ENCODE results near the gene TRAF3IP1.
"Not testable (repeated sequence)": the region's sequence is repeated elsewhere in the genome, so short reads cannot be mapped to it uniquely, and the experiment has no call there.

The TRAF3IP1 gene

DNA sequence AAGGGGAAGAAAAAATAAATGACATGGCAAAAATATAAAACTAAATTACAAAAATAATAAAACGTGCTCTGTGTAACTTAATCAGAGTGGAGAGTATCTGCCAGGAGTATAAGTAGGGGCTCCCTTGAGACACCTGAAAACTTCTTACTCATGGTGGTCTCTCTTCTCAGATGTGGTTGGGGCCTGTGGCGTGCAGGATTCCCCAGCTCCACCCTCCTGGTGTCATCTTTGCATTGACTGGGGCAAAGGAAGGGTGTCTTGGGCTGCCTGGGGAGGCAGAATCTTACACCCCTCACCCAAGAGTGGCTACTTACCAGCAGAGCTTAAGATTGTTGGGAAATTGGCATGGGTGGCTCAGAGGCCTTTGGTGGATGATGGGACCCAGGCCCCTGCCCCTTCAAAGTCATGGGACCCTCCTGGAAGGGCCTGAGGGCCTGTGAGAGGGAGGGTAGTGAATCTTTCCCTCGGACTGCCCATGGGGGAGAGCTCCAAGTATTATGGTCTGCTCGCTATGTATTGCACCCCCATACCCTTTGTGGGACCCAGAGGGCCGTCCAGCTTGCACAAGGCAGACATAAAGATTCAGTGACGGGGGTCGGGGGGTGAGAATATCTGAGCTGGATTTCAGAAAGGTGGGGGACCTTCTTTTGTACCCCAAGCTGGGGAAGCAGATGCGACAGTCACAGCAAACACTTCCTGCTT lies 6.9 kb upstream of the TRAF3IP1 start:
- DNase-seq, result no peak

- DNase-seq, result no peak
Measured at GRCh38 chr2:238313991-238314350, 6.3 kb upstream of the TRAF3IP1 start.

- DNase-seq, result no peak
Measured at GRCh38 chr2:238314576-238314975, 5.7 kb upstream of the TRAF3IP1 start.

DNA sequence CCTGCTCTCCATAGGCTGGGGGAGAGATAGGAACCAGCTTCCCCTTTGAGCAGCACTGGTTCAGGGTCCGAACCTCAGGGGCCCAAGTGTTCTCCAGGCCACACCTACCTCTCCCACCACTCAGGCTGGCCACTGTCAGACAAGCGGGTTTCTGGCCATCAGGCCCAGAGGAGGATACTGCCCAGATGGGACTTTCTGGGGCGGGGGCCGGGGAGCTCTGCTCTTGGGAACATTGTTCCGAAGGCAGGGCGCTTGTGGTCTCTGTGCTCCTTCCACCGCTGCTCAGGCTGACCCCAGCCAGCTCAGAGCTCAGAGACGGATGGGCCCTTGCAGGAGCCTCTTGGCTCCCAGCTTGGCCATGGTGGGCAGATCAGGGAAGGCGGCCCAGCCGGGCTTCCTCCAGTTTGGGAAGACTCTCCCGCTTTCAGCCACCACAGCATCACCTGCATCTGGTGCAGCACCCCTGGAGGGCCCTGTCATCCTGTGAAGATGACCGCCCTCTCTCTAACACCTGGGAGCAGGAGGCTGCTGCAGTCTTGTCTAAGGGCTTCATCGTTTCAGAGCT lies 5.2 kb upstream of the TRAF3IP1 start:
- DNase-seq, result no peak

DNA sequence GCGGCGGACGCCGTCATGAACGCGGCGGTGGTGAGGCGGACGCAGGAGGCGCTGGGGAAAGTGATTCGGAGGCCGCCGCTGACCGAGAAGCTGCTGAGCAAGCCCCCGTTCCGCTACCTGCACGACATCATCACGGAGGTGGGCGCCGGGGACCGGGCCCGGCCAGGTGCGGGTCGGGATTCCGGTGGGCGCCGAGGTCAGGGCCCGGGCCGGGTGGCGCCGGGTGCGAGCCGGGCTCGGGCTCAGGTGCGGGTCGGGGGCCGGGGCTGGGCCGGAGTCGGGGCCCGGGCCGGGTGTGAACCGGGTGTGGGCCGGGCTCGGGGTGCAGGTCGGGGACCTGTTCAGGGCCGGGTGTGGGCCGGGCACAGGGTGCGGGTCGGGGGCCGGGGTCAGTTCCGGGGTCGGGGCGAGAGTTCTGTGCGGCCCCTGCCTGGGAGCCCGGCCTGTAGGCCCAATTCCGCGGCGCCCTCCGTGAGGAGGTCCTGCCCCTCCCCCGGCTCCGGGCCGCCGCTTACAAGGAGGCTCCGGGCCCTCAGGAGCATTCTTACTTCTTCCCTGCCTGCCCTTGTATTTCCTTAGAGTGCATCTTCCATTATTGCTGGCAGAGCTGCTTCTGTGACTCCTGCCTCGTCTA lies 447 bp downstream of the TRAF3IP1 start:
- DNase-seq, result no peak

DNA sequence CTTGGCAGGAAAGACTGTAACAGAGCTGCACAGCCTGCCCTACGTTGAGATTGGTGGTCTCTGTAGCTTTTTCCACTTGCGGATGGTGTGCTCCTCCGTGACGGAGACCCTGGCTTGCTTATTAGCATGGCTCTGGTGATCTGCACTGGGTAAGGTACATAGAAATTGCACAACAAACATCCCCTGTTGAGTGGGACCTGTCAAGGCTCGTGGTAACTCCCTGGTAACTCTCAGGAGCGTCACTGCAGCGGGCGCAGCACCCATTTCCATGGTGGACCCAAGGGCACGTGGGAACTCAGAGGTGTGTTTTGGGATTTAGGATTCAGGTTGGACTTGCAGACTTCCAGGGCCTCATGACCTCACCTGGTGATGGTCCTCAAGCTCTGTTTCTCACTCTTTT lies 1.1 kb downstream of the TRAF3IP1 start:
- no peak for DNase-seq

GRCh38 chr2:238322001-238322411 lies 1.7 kb downstream of the TRAF3IP1 start:
- no peak for DNase-seq

- not testable (repeated sequence) for DNase-seq
Measured at GRCh38 chr2:238324248-238324647, 3.9 kb downstream of the TRAF3IP1 start.

- DNase-seq, result no peak
Measured at GRCh38 chr2:238325694-238326093, 5.4 kb downstream of the TRAF3IP1 start.

DNA sequence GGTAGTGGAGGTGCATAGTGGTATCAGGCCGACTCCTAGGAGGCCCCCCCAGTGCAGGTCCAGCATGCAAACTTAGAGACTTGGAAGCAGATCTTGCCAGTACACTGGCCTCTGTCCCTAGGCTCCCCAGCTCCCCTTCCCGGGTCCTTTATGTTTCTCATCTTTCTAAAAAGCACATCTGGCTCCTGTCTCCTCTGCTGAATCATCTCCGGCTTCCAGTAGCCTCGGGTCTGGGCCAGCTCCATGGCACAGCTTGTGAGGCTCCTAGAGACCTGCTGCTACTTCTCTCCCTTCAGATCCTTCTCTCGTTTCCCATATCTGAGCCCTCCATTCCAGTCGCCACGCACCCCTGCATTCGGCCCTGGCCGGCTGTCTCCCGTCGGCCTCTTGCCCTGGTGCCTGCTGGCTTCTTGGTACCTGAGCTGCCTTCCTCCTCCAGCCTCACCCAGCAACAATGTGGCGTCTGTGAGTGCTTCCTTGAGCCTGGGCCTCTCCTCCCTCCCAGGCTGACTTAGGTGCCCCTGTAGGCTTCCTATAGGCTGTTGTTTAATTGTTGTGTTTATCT lies 6.6 kb downstream of the TRAF3IP1 start:
- DNase-seq, result no peak

- no peak for DNase-seq
Measured at GRCh38 chr2:238327751-238328150, 7.4 kb downstream of the TRAF3IP1 start.

DNA sequence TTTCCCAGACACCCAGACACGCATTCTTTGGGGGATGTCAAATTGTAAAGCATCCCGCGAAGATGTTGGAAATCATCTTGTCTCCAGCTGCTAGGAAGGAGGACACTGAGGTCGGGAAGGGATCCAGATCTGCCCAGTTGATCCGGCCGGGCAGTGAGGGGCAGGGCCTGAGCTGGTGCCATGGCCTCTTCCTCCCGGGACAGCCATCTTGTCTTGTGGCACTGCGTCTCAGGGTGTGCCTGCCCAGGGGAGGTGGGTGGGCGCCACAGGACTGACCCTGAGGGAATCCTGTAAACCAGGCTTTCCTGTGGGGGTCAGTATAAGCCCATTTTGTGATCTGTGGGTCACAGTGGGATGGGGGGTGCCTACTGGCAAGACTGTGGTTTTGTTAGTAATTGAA lies 10.1 kb downstream of the TRAF3IP1 start:
- DNase-seq, result no peak

DNA sequence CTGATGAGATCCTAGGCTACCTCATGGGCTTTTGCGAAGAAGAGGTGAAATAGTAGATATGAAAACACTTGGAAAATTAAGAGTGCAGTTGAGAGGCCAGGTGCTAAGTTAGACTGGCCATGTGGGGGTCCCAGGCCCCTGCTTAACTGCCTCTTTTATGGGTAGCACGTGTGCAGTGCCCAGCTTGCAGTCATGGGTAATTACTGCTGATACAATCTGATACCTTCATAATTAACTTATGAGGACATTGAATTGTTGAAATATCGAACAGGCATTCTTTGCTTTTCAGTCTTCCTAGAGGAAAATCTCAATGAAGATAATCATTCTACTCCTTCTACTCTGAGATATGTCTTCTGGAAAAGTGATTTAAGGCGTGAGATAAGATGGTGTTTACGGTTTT lies 11.6 kb downstream of the TRAF3IP1 start:
- no peak for DNase-seq

DNA sequence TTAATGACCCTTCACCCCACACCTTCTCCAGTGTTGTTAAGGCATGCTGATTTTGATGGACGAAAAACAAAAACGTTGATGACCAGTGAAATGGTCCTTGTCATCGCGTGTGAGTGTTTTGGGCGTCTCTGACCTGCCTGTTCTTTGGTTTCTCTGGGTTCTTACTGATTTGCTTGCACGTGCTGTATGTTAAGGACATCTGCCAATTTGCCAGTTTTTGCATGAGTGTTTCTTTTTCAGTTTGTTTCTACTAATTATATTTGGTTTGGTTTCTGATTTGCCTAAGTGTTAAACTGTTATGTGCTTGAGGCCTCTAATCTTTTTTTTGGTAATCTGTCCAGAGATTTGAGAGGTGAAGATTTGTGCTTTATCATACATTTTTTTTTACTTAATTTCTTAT lies 14.6 kb downstream of the TRAF3IP1 start:
- DNase-seq, result no peak

GRCh38 chr2:238335591-238335990 lies 15.3 kb downstream of the TRAF3IP1 start:
- not testable (repeated sequence) for DNase-seq

- DNase-seq, result no peak
Measured at GRCh38 chr2:238336151-238336550, 15.8 kb downstream of the TRAF3IP1 start.

DNA sequence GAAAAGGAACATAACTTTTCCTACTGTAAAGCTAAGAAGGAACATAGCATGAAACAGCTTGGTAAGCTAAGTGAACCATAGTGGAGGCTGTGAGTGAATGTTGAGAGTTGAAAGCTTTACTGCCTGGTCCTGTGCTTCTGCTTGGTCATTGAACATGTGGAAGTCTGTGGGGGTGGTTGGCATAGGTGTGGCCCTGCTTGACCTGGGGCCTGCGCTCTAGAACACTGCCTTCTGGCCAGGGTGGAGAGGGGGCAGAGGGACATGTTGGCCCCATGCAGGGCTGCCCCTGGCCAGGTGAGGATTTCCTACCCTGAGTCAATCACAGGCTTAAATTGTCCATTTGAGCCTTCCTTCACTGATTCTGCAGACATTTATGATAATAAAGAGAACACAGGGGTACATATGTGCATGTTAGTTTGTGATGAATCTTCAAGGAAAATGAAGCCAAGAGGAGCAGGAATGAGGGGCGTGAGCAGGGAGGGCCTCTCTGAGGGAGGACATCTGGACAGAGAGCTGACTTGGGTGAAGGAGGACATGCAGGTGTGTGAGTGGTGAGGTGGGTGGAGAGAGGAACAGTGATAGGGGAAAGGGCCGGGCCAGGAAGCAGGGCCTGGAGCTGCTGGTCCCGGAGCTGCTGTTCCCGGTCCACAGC lies 16.6 kb downstream of the TRAF3IP1 start:
- DNase-seq, result no peak

- DNase-seq, result no peak
Measured at GRCh38 chr2:238337846-238338245, 17.5 kb downstream of the TRAF3IP1 start.

DNA sequence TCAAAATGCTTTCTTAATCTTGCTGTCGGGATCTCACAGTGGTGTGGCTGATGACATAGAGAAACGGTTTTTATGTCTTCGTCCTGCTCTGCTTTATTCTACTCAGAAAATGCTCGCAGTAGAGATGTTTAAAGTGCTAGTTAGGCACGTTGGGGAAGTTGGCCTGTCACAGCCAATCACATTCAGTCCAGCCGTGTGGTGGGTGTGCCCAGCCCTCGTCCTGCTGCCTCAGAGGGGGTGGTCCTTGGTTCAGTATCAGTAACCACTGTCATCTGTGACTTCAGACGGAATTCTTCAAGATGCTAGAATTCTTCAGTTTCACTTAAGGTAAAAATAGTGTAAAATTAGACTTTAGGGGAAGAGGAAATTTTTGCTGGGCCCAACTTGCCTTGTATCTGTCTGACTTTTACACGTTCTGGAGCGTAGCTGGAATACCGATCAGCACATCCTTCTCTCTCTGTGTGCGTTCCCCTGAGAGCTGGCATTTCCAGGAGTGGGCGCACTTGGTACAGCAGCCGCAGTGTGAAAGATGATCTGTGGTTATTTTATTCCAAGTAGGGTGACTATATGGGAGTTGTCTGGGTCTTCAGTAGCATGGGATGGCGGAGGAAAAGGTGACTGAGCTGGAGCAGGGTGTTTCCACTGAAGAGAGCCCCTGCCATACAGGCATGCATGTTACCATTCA lies 18.5 kb downstream of the TRAF3IP1 start:
- DNase-seq, result no peak

- DNase-seq, result no peak
Measured at GRCh38 chr2:238339395-238339780, 19.1 kb downstream of the TRAF3IP1 start.

DNA sequence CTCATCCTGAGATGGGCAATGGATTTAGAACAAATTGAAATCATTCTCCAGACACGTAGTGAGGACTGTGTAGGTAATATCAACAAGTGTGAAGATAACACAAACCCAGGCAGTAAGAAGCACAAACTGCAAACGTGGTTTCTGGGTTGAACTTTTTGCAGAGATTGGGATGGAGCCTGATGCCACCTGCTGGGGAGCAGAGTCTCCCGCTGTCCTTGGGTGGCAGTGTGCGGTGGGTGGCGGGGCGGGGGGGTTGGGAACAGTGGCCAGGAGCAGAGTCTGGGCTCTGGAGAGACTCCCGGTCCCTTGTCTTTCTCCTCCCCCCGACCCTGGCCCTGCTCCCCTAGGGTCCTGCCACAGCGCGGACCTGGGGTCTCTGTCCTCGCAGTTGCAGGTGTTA lies 19.5 kb downstream of the TRAF3IP1 start:
- DNase-seq, result no peak

DNA sequence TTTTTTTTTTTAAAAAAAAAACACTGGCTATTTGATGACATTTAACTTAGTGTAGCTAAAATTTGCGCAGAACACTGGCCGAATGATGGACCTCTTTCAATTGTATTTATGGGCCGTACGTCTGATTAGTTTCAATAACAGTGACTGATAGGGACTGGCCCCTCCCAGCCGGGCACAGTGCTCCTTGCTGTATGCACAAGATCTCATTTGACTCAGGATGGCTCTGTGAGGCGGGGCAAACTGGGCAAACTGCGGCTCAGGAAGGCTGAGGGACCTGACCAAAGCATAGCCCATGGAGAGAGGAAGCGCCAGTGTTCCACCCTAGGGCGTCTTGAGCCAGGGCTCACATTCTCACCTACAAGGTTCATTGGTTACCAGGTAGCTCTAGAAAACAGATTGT lies 21.2 kb downstream of the TRAF3IP1 start:
- no peak for DNase-seq

- no peak for DNase-seq
Measured at GRCh38 chr2:238344035-238344434, 23.7 kb downstream of the TRAF3IP1 start.
